Calu3 (cell line): ENCODE results near the gene OR5AU1. TPM values are rescaled to one million over a fixed set of nuclear protein-coding genes. Genes with fewer than 3 reads are reported as not detected.

Experiments used
- BruUV-seq: library from RNA; stranded (reverse); fragments of 400-500 nt; replicated peaks from 2 replicates; lab custom pipeline; 2021; lab: Mats Ljungman, UMichigan
- CTCF ChIA-PET: fragments of 300-600 bp; sonication (Branson Sonifier 250); formaldehyde crosslinking; loops from one replicate; lab custom pipeline; 2022; ENCODE audit warnings: antibody characterized with exemption; lab: Charles Lee
- DNase-seq: peaks from one replicate; pipeline ENCODE4 v3.0.0; 2022
- H3K27ac Mint-ChIP-seq: one replicate; pipeline ENCODE4 v1.8.0; 2022; ENCODE audit warnings: mixed read lengths; ENCODE audit not compliant: unreplicated experiment
- H3K27me3 Mint-ChIP-seq: one replicate; pipeline ENCODE4 v1.8.0; 2022; ENCODE audit warnings: mixed read lengths; ENCODE audit not compliant: unreplicated experiment
- H3K36me3 Mint-ChIP-seq: one replicate; pipeline ENCODE4 v1.8.0; 2022; ENCODE audit warnings: mild to moderate bottlenecking, moderate library complexity, mixed read lengths; ENCODE audit not compliant: insufficient read depth, unreplicated experiment
- H3K4me1 Mint-ChIP-seq: one replicate; pipeline ENCODE4 v1.8.0; 2022; ENCODE audit warnings: mild to moderate bottlenecking, low read depth, mixed read lengths; ENCODE audit not compliant: unreplicated experiment
- H3K4me3 Mint-ChIP-seq: one replicate; pipeline ENCODE4 v1.8.0; 2022; ENCODE audit warnings: mild to moderate bottlenecking, low read depth, moderate library complexity, mixed read lengths; ENCODE audit not compliant: unreplicated experiment
- H3K9me3 Mint-ChIP-seq: one replicate; pipeline ENCODE4 v1.8.0; 2022; ENCODE audit warnings: low read depth, mixed read lengths; ENCODE audit not compliant: unreplicated experiment
- CTCF ChIP-seq: fragments of 200-600 bp; IDR thresholded peaks from one replicate; pipeline ENCODE4 v1.8.0; 2022; ENCODE audit warnings: antibody characterized with exemption; ENCODE audit not compliant: unreplicated experiment
- intact Hi-C: fragments of 100-400 bp; cut with micrococcal nuclease; formaldehyde crosslinking; loops from one replicate; pipeline ENCODE4 v1.10.0; 2022; ENCODE audit not compliant: unreplicated experiment
- total RNA-seq: library from RNA; stranded (reverse); gene quantifications from 2 replicates; pipeline ENCODE4 v1.2.3, GENCODE V29; 2022

The OR5AU1 gene
- total RNA-seq, 1 experiment from 2014 or later: 0.14 TPM

GRCh38 chr14:21199611-21200560 lies 44.0 kb upstream of the OR5AU1 start:
- no peak for TF ChIP-seq CTCF
- Mint-ChIP-seq H3K4me1 (peaks cover 21% of the 10 kb centered on the region), H3K4me3 (no peak overlapping the region), H3K27ac (peak overlapping the region; percentile 82), H3K36me3 (peaks cover 79% of the 10 kb centered on the region), H3K9me3 (no peaks in the 10 kb centered on the region), H3K27me3 (no peaks in the 10 kb centered on the region)
- intact Hi-C loops: no loop called here
- CTCF ChIA-PET: no interaction called here
- no peak for DNase-seq
- no TSS peak for BruUV-seq

- H3K36me3 Mint-ChIP-seq: peaks cover 71% of the 10 kb centered on the region
- CTCF ChIA-PET: interaction anchor here (0.6 kb wide), 1 partner anchor 53 kb away, joined by 3 read pairs; no protein-coding TSS in a partner anchor
- intact Hi-C loops: no loop called here
- peaks cover 5% of the 10 kb centered on the region for H3K4me1 Mint-ChIP-seq
- TSS peak; percentile 7 for BruUV-seq
- no peaks in the 10 kb centered on the region for H3K27me3 Mint-ChIP-seq
- no peaks in the 10 kb centered on the region for H3K9me3 Mint-ChIP-seq
- no peak for DNase-seq
- no peak for TF ChIP-seq CTCF
- no peak overlapping the region for H3K4me3 Mint-ChIP-seq
- peak overlapping the region; percentile 88 for H3K27ac Mint-ChIP-seq
These were observed 41.7 kb upstream of the OR5AU1 start for GRCh38 chr14:21197418-21198205.

GRCh38 chr14:21194597-21194996 lies 38.7 kb upstream of the OR5AU1 start:
- H3K9me3 Mint-ChIP-seq: no peaks in the 10 kb centered on the region
- H3K4me3 Mint-ChIP-seq: no peak overlapping the region
- H3K4me1 Mint-ChIP-seq: no peaks in the 10 kb centered on the region
- TF ChIP-seq CTCF: no peak
- no TSS peak for BruUV-seq
- peaks cover 56% of the 10 kb centered on the region for H3K36me3 Mint-ChIP-seq
- H3K27me3 Mint-ChIP-seq: no peaks in the 10 kb centered on the region
- no peak for DNase-seq
- CTCF ChIA-PET: no interaction called here
- intact Hi-C loops: no loop called here
- H3K27ac Mint-ChIP-seq: peak overlapping the region; percentile 1

- no TSS peak for BruUV-seq
These were observed 37.1 kb upstream of the OR5AU1 start for GRCh38 chr14:21192875-21193535.

More at GRCh38 chr14:21192875-21193535, 37.1 kb upstream of the OR5AU1 start:
- DNase-seq: no peak
- H3K4me1 Mint-ChIP-seq: no peaks in the 10 kb centered on the region
- no peaks in the 10 kb centered on the region for H3K27me3 Mint-ChIP-seq
- no peak for TF ChIP-seq CTCF
- CTCF ChIA-PET: interaction anchor here (1.5 kb wide), 1 partner anchor 89 kb away, joined by 3 read pairs; no protein-coding TSS in a partner anchor
- intact Hi-C loops: no loop called here
- H3K9me3 Mint-ChIP-seq: no peaks in the 10 kb centered on the region
- peaks cover 44% of the 10 kb centered on the region for H3K36me3 Mint-ChIP-seq
- peak overlapping the region; percentile 67 for H3K27ac Mint-ChIP-seq
- H3K4me3 Mint-ChIP-seq: no peak overlapping the region
